Measurements from ENCODE around the gene GLI3. TPM values are rescaled to one million over a fixed set of nuclear protein-coding genes. Genes with fewer than 3 reads are reported as not detected.

GLI3 gene
- polyA plus RNA-seq, 1 of the 3 experiments (the other 2 are of a cell fraction) = 0.08 TPM

DNA sequence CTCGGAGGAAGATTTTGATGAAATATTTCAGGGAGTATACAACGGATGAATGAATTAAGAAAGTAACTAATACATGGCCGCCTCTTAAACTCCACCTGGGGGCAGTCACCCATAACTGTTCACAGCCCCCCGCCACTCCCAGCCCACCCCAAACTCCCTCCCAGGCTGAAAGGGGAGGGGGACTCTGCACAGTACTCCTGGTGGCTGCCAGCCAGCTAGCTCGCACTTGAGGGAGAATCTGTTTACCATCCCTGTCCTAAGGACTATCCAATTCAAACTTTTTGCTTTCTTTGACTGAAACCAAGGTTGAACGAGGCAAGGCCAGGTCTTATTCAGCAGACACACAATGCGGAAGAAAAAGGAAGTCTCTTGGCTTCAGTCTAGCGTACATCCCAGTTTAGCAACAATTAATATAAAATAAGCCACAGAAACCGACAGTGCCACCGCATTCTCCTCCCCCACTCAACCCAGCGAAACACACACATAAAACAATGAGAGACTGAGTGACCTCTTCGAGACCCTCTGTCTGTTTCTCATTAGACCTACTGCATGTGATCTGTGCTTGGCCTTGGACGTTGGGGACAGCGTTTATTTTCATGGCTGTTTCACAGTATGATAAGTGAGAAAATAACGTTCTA lies 219.5 kb downstream of the GLI3 start:
- CTCF ChIA-PET = no interaction called here
- TF ChIP-seq, protein P1, sequence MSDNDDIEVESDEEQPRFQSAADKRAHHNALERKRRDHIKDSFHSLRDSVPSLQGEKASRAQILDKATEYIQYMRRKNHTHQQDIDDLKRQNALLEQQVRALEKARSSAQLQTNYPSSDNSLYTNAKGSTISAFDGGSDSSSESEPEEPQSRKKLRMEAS (IDR thresholded peaks at IDR 0.05; ENCODE audit: low read depth) = no peak
- TF ChIP-seq MXI1 (IDR thresholded peaks at IDR 0.05; ENCODE audit: low read depth, low read length) = no peak
- no peak for TF ChIP-seq NFIC (IDR thresholded peaks at IDR 0.05; ENCODE audit: borderline replicate concordance)
- TF ChIP-seq, protein P2, sequence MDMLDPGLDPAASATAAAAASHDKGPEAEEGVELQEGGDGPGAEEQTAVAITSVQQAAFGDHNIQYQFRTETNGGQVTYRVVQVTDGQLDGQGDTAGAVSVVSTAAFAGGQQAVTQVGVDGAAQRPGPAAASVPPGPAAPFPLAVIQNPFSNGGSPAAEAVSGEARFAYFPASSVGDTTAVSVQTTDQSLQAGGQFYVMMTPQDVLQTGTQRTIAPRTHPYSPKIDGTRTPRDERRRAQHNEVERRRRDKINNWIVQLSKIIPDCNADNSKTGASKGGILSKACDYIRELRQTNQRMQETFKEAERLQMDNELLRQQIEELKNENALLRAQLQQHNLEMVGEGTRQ (IDR thresholded peaks at IDR 0.05; ENCODE audit: borderline replicate concordance, low read depth, low read length) = no peak
- no peak for TF ChIP-seq RAD21 (IDR thresholded peaks at IDR 0.05; ENCODE audit: low read length)
- no peak for TF ChIP-seq POLR2AphosphoS5 (IDR thresholded peaks at IDR 0.05; ENCODE audit: low read depth, low read length)
- POLR2A ChIA-PET = no interaction called here
- WGBS (ENCODE audit: low lambda C conversion rate) = 10% methylated on average over 15 of the region's 15 CpGs
- H3K27me3 ChIP-seq (ENCODE audit: insufficient read depth) = peaks cover 71% of the 10 kb centered on the region
- H3K27ac ChIP-seq (ENCODE audit: low read depth in 2 of 2, low read length in 1 of 2) = no peak overlapping the region
- H4K20me1 ChIP-seq (ENCODE audit: insufficient read depth) = no peaks in the 10 kb centered on the region
- no peak overlapping the region for H2AFZ ChIP-seq (ENCODE audit: low read depth)
- no peak for DNase-seq
- no peaks in the 10 kb centered on the region for H3K36me3 ChIP-seq (replicated peaks in 1 of 2; ENCODE audit: control insufficient read depth in 1 of 2, insufficient read depth in 2 of 2, low read length in 1 of 2)
- H3K79me2 ChIP-seq (ENCODE audit: insufficient read depth) = no peaks in the 10 kb centered on the region
- H3K4me3 ChIP-seq (ENCODE audit: low read depth in 2 of 2, low read length in 1 of 2) = no peak overlapping the region; a peak in 1 of 4 replicates
- H3K4me2 ChIP-seq = no peak overlapping the region
- peaks cover 6% of the 10 kb centered on the region; the same call in 1 of the 2 replicates for H3K9me3 ChIP-seq
- no peak overlapping the region for H3K9ac ChIP-seq
- no peaks in the 10 kb centered on the region for H3K9me2 ChIP-seq
- no peaks in the 10 kb centered on the region for H3F3A ChIP-seq (replicated peaks; ENCODE audit: insufficient read depth)
- H3K4me1 ChIP-seq (ENCODE audit: control insufficient read depth in 1 of 2, insufficient read depth in 2 of 2, low read depth in 1 of 2, low read length in 1 of 2) = peaks cover 0 to 10% of the 10 kb centered on the region in 2 experiments; a peak in 2 of 4 replicates

DNA sequence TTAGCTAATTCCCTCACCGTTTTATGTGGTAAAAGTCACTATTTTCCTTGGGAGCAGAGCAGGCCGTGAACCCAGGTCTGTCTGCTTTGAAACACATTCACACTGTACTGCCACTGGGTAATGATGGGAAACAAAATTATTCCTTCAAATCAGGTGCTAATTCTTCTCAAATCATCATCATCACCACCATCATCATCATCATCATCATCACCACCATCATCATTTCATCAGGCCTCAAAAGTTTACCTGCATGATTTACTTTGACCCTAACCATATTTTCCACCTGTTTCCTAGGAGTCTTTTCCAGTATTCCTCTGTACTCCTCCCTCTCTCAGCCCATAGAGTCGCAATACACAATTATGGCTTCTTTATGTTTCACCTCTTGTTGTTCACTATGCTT lies 220.5 kb downstream of the GLI3 start:
- Histone ChIP-seq H3K4me1 (ENCODE audit: control insufficient read depth in 1 of 2, insufficient read depth in 2 of 2, low read depth in 1 of 2, low read length in 1 of 2) (peaks cover 0 to 10% of the 10 kb centered on the region in 2 experiments; a peak in 2 of 4 replicates), H3K27ac (ENCODE audit: low read depth in 2 of 2, low read length in 1 of 2) (no peak overlapping the region), H3K27me3 (ENCODE audit: insufficient read depth) (peaks cover 70% of the 10 kb centered on the region), H3K4me2 (no peak overlapping the region), H3K36me3 (replicated peaks in 1 of 2; ENCODE audit: control insufficient read depth in 1 of 2, insufficient read depth in 2 of 2, low read length in 1 of 2) (no peaks in the 10 kb centered on the region), H3K4me3 (ENCODE audit: low read depth in 2 of 2, low read length in 1 of 2) (no peak overlapping the region), H3K9me3 (peaks cover 6% of the 10 kb centered on the region; the same call in 1 of the 2 replicates), H3K79me2 (ENCODE audit: insufficient read depth) (no peaks in the 10 kb centered on the region), H3K9me2 (no peaks in the 10 kb centered on the region), H2AFZ (ENCODE audit: low read depth) (no peak overlapping the region), H3F3A (replicated peaks; ENCODE audit: insufficient read depth) (no peaks in the 10 kb centered on the region), H3K9ac (no peak overlapping the region), H4K20me1 (ENCODE audit: insufficient read depth) (no peaks in the 10 kb centered on the region)
- ChIA-PET POLR2A (no interaction called here), CTCF (no interaction called here)
- TF ChIP-seq, protein P3, sequence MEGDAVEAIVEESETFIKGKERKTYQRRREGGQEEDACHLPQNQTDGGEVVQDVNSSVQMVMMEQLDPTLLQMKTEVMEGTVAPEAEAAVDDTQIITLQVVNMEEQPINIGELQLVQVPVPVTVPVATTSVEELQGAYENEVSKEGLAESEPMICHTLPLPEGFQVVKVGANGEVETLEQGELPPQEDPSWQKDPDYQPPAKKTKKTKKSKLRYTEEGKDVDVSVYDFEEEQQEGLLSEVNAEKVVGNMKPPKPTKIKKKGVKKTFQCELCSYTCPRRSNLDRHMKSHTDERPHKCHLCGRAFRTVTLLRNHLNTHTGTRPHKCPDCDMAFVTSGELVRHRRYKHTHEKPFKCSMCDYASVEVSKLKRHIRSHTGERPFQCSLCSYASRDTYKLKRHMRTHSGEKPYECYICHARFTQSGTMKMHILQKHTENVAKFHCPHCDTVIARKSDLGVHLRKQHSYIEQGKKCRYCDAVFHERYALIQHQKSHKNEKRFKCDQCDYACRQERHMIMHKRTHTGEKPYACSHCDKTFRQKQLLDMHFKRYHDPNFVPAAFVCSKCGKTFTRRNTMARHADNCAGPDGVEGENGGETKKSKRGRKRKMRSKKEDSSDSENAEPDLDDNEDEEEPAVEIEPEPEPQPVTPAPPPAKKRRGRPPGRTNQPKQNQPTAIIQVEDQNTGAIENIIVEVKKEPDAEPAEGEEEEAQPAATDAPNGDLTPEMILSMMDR (IDR thresholded peaks at IDR 0.05) = no peak
- TF ChIP-seq FOXJ3 (CRISPR knock-in tag; IDR thresholded peaks at IDR 0.05) (no peak), POLR2AphosphoS5 (IDR thresholded peaks at IDR 0.05; ENCODE audit: low read depth, low read length) (no peak), YY1 (IDR thresholded peaks at IDR 0.05; ENCODE audit: low read depth) (no peak), RAD21 (IDR thresholded peaks at IDR 0.05; ENCODE audit: low read length) (no peak), FOSL2 (IDR thresholded peaks at IDR 0.05; ENCODE audit: borderline replicate concordance, low read depth) (no peak), NFIC (IDR thresholded peaks at IDR 0.05; ENCODE audit: borderline replicate concordance) (no peak)
- whole genome bisulfite sequencing (ENCODE audit: low lambda C conversion rate) = 34% methylated on average over 3 of the region's 3 CpGs
- DNase-seq = no peak

Measured in SK-N-SH (cell line).